ENCODE data around the gene CNTNAP1. TPM values are rescaled to one million over a fixed set of nuclear protein-coding genes. Genes with fewer than 3 reads are reported as not detected.

CNTNAP1 gene
- total and polyA plus RNA-seq, 10 of the 15 experiments (the other 5 are each of a cell fraction or from before 2014, with no cell fraction given): 0.95 to 29.9 (median 10.4) TPM

DNA sequence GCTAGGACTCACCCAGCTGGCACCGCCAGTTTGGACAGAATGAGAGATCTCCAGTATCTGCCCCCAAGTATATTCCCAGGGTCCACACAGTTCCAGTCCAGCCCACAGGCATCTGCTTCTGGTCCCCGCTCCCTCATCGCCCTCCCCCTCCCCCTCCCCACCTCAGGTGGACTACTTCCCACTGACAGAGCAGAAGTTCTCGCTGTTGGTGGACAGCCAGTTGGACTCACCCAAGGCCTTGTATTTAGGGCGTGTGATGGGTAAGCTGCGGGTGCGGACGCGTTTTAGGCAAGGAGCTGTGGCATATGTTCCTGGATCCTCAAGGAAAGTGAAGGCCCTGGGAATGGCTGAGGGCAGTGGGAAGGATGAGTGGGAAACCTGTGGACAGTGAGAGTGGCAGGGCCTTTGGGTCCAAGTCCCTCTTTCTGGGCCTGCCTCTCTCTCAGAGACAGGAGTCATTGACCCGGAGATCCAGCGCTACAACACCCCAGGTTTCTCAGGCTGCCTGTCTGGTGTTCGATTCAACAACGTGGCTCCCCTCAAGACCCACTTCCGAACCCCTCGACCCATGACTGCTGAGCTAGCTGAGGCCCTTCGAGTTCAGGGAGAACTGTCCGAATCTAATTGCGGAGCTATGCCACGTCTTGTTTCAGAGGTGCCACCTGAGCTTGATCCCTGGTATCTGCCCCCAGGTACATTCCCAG, 14.9 kb downstream of the CNTNAP1 start (continued):
- TF ChIP-seq ASH2L (IDR thresholded peaks at IDR 0.05; ENCODE audit: borderline replicate concordance, low read depth): no peak
- TF ChIP-seq, protein P1, sequence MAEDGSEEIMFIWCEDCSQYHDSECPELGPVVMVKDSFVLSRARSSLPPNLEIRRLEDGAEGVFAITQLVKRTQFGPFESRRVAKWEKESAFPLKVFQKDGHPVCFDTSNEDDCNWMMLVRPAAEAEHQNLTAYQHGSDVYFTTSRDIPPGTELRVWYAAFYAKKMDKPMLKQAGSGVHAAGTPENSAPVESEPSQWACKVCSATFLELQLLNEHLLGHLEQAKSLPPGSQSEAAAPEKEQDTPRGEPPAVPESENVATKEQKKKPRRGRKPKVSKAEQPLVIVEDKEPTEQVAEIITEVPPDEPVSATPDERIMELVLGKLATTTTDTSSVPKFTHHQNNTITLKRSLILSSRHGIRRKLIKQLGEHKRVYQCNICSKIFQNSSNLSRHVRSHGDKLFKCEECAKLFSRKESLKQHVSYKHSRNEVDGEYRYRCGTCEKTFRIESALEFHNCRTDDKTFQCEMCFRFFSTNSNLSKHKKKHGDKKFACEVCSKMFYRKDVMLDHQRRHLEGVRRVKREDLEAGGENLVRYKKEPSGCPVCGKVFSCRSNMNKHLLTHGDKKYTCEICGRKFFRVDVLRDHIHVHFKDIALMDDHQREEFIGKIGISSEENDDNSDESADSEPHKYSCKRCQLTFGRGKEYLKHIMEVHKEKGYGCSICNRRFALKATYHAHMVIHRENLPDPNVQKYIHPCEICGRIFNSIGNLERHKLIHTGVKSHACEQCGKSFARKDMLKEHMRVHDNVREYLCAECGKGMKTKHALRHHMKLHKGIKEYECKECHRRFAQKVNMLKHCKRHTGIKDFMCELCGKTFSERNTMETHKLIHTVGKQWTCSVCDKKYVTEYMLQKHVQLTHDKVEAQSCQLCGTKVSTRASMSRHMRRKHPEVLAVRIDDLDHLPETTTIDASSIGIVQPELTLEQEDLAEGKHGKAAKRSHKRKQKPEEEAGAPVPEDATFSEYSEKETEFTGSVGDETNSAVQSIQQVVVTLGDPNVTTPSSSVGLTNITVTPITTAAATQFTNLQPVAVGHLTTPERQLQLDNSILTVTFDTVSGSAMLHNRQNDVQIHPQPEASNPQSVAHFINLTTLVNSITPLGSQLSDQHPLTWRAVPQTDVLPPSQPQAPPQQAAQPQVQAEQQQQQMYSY (CRISPR knock-in tag; IDR thresholded peaks at IDR 0.05): no peak
- no peak for TF ChIP-seq ZNF207 (IDR thresholded peaks at IDR 0.05; ENCODE audit: borderline replicate concordance)
- TF ChIP-seq ZBTB40 (IDR thresholded peaks at IDR 0.05; ENCODE audit: borderline replicate concordance): no peak

Measured in GM12878 (cell line).